ENCODE measurements around the gene AMER2. TPM values are rescaled to one million over a fixed set of nuclear protein-coding genes. Genes with fewer than 3 reads are reported as not detected.

The AMER2 gene
- total RNA-seq, 2 donors from 2014 or later, result 0.02 to 0.07 TPM

DNA sequence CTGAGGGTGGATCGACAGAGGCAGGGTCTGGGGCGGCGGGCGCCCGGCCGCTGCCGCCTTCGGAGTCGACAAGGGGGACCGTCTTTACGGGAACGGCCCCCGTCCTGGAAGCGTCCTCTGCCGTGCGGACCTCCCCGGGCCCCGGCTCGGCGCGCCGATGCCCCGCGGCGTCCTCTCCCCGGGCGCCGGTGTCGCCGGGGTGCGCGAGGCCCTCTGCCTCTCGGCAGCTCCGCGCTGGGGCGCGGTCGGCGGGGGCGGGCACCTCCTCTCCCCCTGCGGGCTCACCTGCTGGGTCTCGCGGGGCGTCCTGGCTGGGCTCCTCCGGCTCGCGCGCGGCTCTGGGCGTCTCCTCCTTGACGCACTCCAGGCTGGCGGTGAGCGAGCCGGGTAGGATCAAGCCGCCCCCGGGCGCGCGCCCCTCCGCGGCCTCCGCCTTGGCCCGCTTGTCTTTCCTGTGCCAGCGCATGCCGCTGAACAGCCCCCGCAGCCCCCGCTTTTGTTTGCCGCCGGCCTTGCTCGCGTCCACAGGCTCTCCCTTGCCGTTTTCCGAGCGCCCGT is 1.5 kb downstream of the AMER2 start:
- Mint-ChIP-seq H3K9me3 (no peaks in the 10 kb centered on the region), H3K4me1 (peaks cover 21% of the 10 kb centered on the region)

DNA sequence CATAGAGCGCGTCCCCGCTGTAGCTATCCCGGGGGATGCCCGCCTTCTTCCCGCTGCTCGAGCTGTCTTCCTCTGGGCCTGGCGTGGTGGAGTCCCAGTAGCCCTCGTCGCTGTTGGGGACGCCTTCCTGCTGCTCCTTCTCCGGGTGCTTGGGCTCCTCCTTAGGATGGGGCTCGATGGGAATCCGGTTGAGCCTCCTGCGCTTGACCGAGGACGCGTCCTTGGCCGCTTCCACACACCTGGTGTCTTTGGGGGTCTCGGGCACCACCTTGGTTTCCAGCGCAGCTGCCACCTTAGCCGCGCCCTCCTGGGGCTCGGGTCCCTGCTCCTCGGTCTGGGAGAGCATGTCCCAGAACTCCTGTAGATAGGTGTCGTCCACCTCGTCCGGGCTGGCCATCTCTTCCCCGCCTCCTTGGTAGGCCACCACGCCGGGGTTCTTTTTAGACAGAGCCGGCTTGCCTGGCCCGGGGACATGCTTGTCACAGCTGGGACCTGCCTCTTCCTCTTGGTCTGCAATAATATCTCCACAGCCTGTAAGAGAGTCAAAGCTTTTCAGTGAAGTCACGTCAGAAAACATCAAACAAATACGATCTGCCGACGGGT is 2.0 kb downstream of the AMER2 start:
- Mint-ChIP-seq H3K36me3 (ENCODE audit: low read depth) (no peaks in the 10 kb centered on the region), H3K4me1 (peaks cover 27% of the 10 kb centered on the region), H3K9me3 (no peaks in the 10 kb centered on the region), H3K27me3 (ENCODE audit: insufficient read depth) (peaks cover 58% of the 10 kb centered on the region), H3K4me3 (peak overlapping the region; percentile 66), H3K27ac (no peak overlapping the region)
- H3K4me3 ChIP-seq (ENCODE audit: low read length), result peak overlapping the region; percentile 67
- no peak overlapping the region for H3K9ac ChIP-seq (ENCODE audit: extremely low read depth, low read length, poor library complexity, severe bottlenecking)
- DNase-seq, result no peak
- 90 to 93% methylated on average over 19 to 37 of the region's 37 CpGs for WGBS, 2 experiments (ENCODE audit: insufficient coverage in 1 of 2, insufficient read length in 1 of 2)
- TF ChIP-seq, protein P1, sequence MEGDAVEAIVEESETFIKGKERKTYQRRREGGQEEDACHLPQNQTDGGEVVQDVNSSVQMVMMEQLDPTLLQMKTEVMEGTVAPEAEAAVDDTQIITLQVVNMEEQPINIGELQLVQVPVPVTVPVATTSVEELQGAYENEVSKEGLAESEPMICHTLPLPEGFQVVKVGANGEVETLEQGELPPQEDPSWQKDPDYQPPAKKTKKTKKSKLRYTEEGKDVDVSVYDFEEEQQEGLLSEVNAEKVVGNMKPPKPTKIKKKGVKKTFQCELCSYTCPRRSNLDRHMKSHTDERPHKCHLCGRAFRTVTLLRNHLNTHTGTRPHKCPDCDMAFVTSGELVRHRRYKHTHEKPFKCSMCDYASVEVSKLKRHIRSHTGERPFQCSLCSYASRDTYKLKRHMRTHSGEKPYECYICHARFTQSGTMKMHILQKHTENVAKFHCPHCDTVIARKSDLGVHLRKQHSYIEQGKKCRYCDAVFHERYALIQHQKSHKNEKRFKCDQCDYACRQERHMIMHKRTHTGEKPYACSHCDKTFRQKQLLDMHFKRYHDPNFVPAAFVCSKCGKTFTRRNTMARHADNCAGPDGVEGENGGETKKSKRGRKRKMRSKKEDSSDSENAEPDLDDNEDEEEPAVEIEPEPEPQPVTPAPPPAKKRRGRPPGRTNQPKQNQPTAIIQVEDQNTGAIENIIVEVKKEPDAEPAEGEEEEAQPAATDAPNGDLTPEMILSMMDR (conservative IDR thresholded peaks at IDR 0.05), result no peak
- H3K27me3 ChIP-seq (ENCODE audit: control insufficient read depth, insufficient read depth, low read length, poor library complexity, severe bottlenecking), result peaks cover 50% of the 10 kb centered on the region
- no peak overlapping the region for H3K27ac ChIP-seq (ENCODE audit: low read depth, low read length)
- no peaks in the 10 kb centered on the region for H3K4me1 ChIP-seq (ENCODE audit: control insufficient read depth, insufficient read depth, low read length)
- no peaks in the 10 kb centered on the region for H3K36me3 ChIP-seq (ENCODE audit: control insufficient read depth, insufficient read depth, low read length)
- H3K9me3 ChIP-seq (ENCODE audit: control insufficient read depth, low read length), result no peaks in the 10 kb centered on the region

More for the DNA sequence above, 1.5 kb downstream of the AMER2 start:
- H3K9ac ChIP-seq (ENCODE audit: extremely low read depth, low read length, poor library complexity, severe bottlenecking), result no peak overlapping the region
- 5% methylated on average over 16 to 75 of the region's 75 CpGs for WGBS, 2 experiments (ENCODE audit: insufficient coverage in 1 of 2, insufficient read length in 1 of 2)
- H3K4me3 ChIP-seq (ENCODE audit: low read length), result peak overlapping the region; percentile 67
- H3K4me3 Mint-ChIP-seq, result peak overlapping the region; percentile 66
- peaks cover 63% of the 10 kb centered on the region for H3K27me3 Mint-ChIP-seq (ENCODE audit: insufficient read depth)
- no peaks in the 10 kb centered on the region for H3K9me3 ChIP-seq (ENCODE audit: control insufficient read depth, low read length)
- peaks cover 50% of the 10 kb centered on the region for H3K27me3 ChIP-seq (ENCODE audit: control insufficient read depth, insufficient read depth, low read length, poor library complexity, severe bottlenecking)
- no peak overlapping the region for H3K27ac ChIP-seq (ENCODE audit: low read depth, low read length)
- H3K4me1 ChIP-seq (ENCODE audit: control insufficient read depth, insufficient read depth, low read length), result no peaks in the 10 kb centered on the region
- no peaks in the 10 kb centered on the region for H3K36me3 ChIP-seq (ENCODE audit: control insufficient read depth, insufficient read depth, low read length)
- DNase-seq, result peak; percentile 73
- no peak overlapping the region for H3K27ac Mint-ChIP-seq
- TF ChIP-seq, protein P1 (conservative IDR thresholded peaks at IDR 0.05), result no peak
- no peaks in the 10 kb centered on the region for H3K36me3 Mint-ChIP-seq (ENCODE audit: low read depth)

DNA sequence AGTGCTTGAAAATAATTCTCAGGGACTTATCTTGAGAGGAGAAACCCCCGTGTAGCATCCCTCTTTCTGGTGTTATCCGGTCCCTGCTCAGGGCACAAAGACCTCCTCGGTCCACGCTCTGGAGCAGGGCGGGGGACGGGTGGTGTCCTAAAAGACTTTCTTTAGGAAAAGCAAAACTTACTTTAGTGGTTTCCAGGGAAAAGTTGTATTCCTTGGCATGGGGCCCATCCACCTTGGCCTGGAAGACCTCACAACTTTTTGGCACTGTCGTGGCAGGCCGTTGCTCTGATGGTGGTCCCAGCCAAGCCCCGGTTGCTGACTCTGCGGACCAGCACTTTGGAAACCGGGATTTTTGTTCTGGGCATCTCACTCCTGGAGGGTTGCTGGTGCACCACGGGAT is 2.7 kb downstream of the AMER2 start:
- Histone ChIP-seq H3K9me3 (ENCODE audit: control insufficient read depth, low read length) (no peaks in the 10 kb centered on the region), H3K27me3 (ENCODE audit: control insufficient read depth, insufficient read depth, low read length, poor library complexity, severe bottlenecking) (peaks cover 50% of the 10 kb centered on the region), H3K9ac (ENCODE audit: extremely low read depth, low read length, poor library complexity, severe bottlenecking) (no peak overlapping the region), H3K4me1 (ENCODE audit: control insufficient read depth, insufficient read depth, low read length) (no peaks in the 10 kb centered on the region), H3K4me3 (ENCODE audit: low read length) (no peak overlapping the region), H3K27ac (ENCODE audit: low read depth, low read length) (no peak overlapping the region), H3K36me3 (ENCODE audit: control insufficient read depth, insufficient read depth, low read length) (no peaks in the 10 kb centered on the region)
- TF ChIP-seq, protein P1 (conservative IDR thresholded peaks at IDR 0.05), result no peak
- H3K4me1 Mint-ChIP-seq, result peaks cover 28% of the 10 kb centered on the region
- 96% methylated on average over 8 to 12 of the region's 12 CpGs for WGBS, 2 experiments (ENCODE audit: insufficient coverage in 1 of 2, insufficient read length in 1 of 2)
- peak overlapping the region; percentile 66 for H3K4me3 Mint-ChIP-seq
- no peak for DNase-seq
- H3K36me3 Mint-ChIP-seq (ENCODE audit: low read depth), result no peaks in the 10 kb centered on the region
- H3K9me3 Mint-ChIP-seq, result no peaks in the 10 kb centered on the region
- no peak overlapping the region for H3K27ac Mint-ChIP-seq
- peaks cover 53% of the 10 kb centered on the region for H3K27me3 Mint-ChIP-seq (ENCODE audit: insufficient read depth)

Data from endodermal cell (in vitro differentiated cells).